ENCODE data around the gene C2CD3.

DNA sequence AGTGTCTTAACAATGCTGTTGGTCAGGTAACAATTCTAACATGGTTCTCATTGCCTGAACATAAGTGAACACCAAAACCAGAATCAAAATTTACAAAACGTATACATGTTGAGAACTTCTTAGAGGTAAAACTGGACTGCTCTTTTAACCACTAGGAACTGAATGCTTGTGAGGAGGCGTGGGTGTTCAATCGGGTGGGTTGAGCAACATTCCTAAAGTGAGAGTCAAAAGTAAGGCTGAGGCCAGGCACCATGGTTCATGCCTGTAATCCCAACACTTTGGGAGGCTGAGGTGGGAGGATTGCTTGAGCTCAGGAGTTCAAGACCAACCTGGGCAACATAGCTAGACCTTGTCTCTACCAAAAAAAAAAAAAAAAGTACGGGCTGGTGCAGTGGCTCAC, 11.8 kb upstream of the C2CD3 start:
- TF ChIP-seq EZH2phosphoT487 (IDR thresholded peaks at IDR 0.05; ENCODE audit: insufficient read depth, low read depth) (no peak), EZH2 (IDR thresholded peaks at IDR 0.05; ENCODE audit: insufficient read depth, poor library complexity, severe bottlenecking) (no peak)
